Ectodermal cell (in vitro differentiated cells): ENCODE results near the gene LASP1NB.
"Not testable (repeated sequence)": the region's sequence is repeated elsewhere in the genome, so short reads cannot be mapped to it uniquely, and the experiment has no call there.

Experiments
- H3K27ac ChIP-seq: 2 replicates; pipeline ENCODE4 v1.7.0; 2013; ENCODE audit warnings: mild to moderate bottlenecking, low read depth, low read length; ENCODE audit not compliant: insufficient read depth, poor library complexity, severe bottlenecking
- H3K27me3 ChIP-seq: 2 replicates; pipeline ENCODE4 v1.7.0; 2013; ENCODE audit warnings: mild to moderate bottlenecking, low read length; ENCODE audit not compliant: insufficient read depth, control insufficient read depth, poor library complexity, severe bottlenecking
- H3K36me3 ChIP-seq: one replicate; pipeline ENCODE4 v1.7.0; 2013; ENCODE audit warnings: low read length; ENCODE audit not compliant: control insufficient read depth, insufficient read depth
- H3K4me1 ChIP-seq: one replicate; pipeline ENCODE4 v1.7.0; 2013; ENCODE audit warnings: low read length; ENCODE audit not compliant: control insufficient read depth, insufficient read depth
- H3K4me3 ChIP-seq: 2 replicates; pipeline ENCODE4 v1.7.0; 2013; ENCODE audit warnings: low read depth, low read length, control low read depth; ENCODE audit not compliant: insufficient read depth
- H3K9me3 ChIP-seq: 2 replicates; pipeline ENCODE4 v1.7.0; 2013; ENCODE audit warnings: mild to moderate bottlenecking, low read length, moderate library complexity; ENCODE audit not compliant: control insufficient read depth
- whole genome bisulfite sequencing, 2 experiments: methylation state at CpG; one replicate each; pipeline ENCODE4 v1.1.7; 2013; ENCODE audit warnings: missing lambda C conversion rate in 2 of 2; 5-methylcytosine and 5-hydroxymethylcytosine counted together

Gene LASP1NB

GRCh38 chr17:38926293-38927070, 1.1 kb downstream of the LASP1NB start:
- Histone ChIP-seq H3K4me1 (peaks cover 17% of the 10 kb centered on the region), H3K4me3 (no peak overlapping the region), H3K27me3 (no peaks in the 10 kb centered on the region), H3K9me3 (no peaks in the 10 kb centered on the region), H3K36me3 (no peaks in the 10 kb centered on the region), H3K27ac (no peak overlapping the region)
- 91 to 95% methylated on average over 2 of the region's 2 CpGs for WGBS, 2 experiments

- not testable (repeated sequence) for H3K27ac ChIP-seq, H3K9me3 ChIP-seq, H3K4me1 ChIP-seq, H3K27me3 ChIP-seq, H3K36me3 ChIP-seq, H3K4me3 ChIP-seq
- 96 to 98% methylated on average over 32 to 36 of the region's 36 CpGs for WGBS, 2 experiments
Measured at GRCh38 chr17:38930782-38931181, 5.4 kb downstream of the LASP1NB start.

- H3K27ac ChIP-seq, H3K36me3 ChIP-seq, H3K4me1 ChIP-seq, H3K9me3 ChIP-seq, H3K27me3 ChIP-seq, H3K4me3 ChIP-seq: not testable (repeated sequence)
- 86 to 90% methylated on average over 9 of the region's 9 CpGs for WGBS, 2 experiments
Measured at GRCh38 chr17:38933962-38934361, 8.5 kb downstream of the LASP1NB start.

- H3K4me1 ChIP-seq = no peaks in the 10 kb centered on the region
- H3K9me3 ChIP-seq = no peaks in the 10 kb centered on the region
Measured at GRCh38 chr17:38939987-38940386, 14.6 kb downstream of the LASP1NB start.

GRCh38 chr17:38940404-38940803, 15.0 kb downstream of the LASP1NB start:
- Histone ChIP-seq H3K9me3 (no peaks in the 10 kb centered on the region), H3K4me3 (no peak overlapping the region), H3K4me1 (no peaks in the 10 kb centered on the region), H3K27me3 (no peaks in the 10 kb centered on the region), H3K27ac (no peak overlapping the region), H3K36me3 (no peaks in the 10 kb centered on the region)
- 87 to 94% methylated on average over 1 of the region's 1 CpG for WGBS, 2 experiments

More at GRCh38 chr17:38939987-38940386, 14.6 kb downstream of the LASP1NB start:
- Histone ChIP-seq H3K27ac (no peak overlapping the region), H3K4me3 (no peak overlapping the region), H3K27me3 (no peaks in the 10 kb centered on the region), H3K36me3 (no peaks in the 10 kb centered on the region)

GRCh38 chr17:38942696-38943334, 17.4 kb downstream of the LASP1NB start:
- H3K9me3 ChIP-seq = no peaks in the 10 kb centered on the region
- 91 to 93% methylated on average over 2 to 4 of the region's 4 CpGs for WGBS, 2 experiments
- H3K36me3 ChIP-seq = no peaks in the 10 kb centered on the region
- no peaks in the 10 kb centered on the region for H3K4me1 ChIP-seq
- no peak overlapping the region for H3K4me3 ChIP-seq
- no peaks in the 10 kb centered on the region for H3K27me3 ChIP-seq
- no peak overlapping the region for H3K27ac ChIP-seq

- no peaks in the 10 kb centered on the region for H3K4me1 ChIP-seq
- no peak overlapping the region for H3K4me3 ChIP-seq
- no peak overlapping the region for H3K27ac ChIP-seq
- H3K9me3 ChIP-seq = no peaks in the 10 kb centered on the region
- no peaks in the 10 kb centered on the region for H3K36me3 ChIP-seq
- H3K27me3 ChIP-seq = no peaks in the 10 kb centered on the region
- 89 to 93% methylated on average over 7 to 8 of the region's 8 CpGs for WGBS, 2 experiments
Measured at GRCh38 chr17:38943607-38944006, 18.2 kb downstream of the LASP1NB start.

GRCh38 chr17:38947189-38947588, 21.8 kb downstream of the LASP1NB start:
- WGBS, 2 experiments = 90 to 93% methylated on average over 2 of the region's 2 CpGs

GRCh38 chr17:38953800-38954199, 28.4 kb downstream of the LASP1NB start:
- H3K27ac ChIP-seq, H3K4me1 ChIP-seq, H3K36me3 ChIP-seq, H3K4me3 ChIP-seq, H3K27me3 ChIP-seq, H3K9me3 ChIP-seq: not testable (repeated sequence)
- WGBS, 2 experiments = 90 to 95% methylated on average over 7 of the region's 7 CpGs

More at GRCh38 chr17:38947189-38947588, 21.8 kb downstream of the LASP1NB start:
- H3K27ac ChIP-seq = no peak overlapping the region
- H3K4me3 ChIP-seq = no peak overlapping the region
- no peaks in the 10 kb centered on the region for H3K9me3 ChIP-seq
- H3K27me3 ChIP-seq = no peaks in the 10 kb centered on the region
- H3K4me1 ChIP-seq = no peaks in the 10 kb centered on the region
- no peaks in the 10 kb centered on the region for H3K36me3 ChIP-seq

GRCh38 chr17:38958326-38958725, 32.9 kb downstream of the LASP1NB start:
- WGBS, 2 experiments = no CpG with 5 or more reads among the region's 1 CpG
- H3K27ac ChIP-seq = no peak overlapping the region

More at GRCh38 chr17:38958326-38958725, 32.9 kb downstream of the LASP1NB start:
- Histone ChIP-seq H3K9me3 (no peaks in the 10 kb centered on the region), H3K4me3 (no peak overlapping the region), H3K36me3 (no peaks in the 10 kb centered on the region), H3K27me3 (no peaks in the 10 kb centered on the region), H3K4me1 (no peaks in the 10 kb centered on the region)
